Measurements from ENCODE around the gene GYG2.
"Not testable (repeated sequence)": the region's sequence is repeated elsewhere in the genome, so short reads cannot be mapped to it uniquely, and the experiment has no call there.

GYG2 gene

DNA sequence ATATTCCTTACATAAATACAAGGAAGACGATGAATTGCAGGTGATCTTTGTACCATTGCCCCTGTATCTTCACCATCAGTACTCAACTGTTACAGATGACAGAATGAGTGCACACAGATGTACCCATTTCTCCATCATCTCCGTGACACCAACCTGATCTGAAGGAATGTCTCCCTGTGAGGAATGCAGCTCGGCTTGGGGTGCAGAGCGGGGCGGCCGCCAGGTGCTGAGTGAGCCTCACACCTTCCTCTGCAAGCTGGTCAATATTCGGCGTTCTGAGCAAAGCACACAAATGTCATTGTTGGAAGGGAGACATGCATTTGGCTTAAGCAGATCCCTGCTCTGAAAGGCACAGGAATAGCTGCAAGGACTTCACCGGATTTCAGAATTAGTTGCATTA lies 93.0 kb downstream of the GYG2 start:
- TF ChIP-seq, protein P1, sequence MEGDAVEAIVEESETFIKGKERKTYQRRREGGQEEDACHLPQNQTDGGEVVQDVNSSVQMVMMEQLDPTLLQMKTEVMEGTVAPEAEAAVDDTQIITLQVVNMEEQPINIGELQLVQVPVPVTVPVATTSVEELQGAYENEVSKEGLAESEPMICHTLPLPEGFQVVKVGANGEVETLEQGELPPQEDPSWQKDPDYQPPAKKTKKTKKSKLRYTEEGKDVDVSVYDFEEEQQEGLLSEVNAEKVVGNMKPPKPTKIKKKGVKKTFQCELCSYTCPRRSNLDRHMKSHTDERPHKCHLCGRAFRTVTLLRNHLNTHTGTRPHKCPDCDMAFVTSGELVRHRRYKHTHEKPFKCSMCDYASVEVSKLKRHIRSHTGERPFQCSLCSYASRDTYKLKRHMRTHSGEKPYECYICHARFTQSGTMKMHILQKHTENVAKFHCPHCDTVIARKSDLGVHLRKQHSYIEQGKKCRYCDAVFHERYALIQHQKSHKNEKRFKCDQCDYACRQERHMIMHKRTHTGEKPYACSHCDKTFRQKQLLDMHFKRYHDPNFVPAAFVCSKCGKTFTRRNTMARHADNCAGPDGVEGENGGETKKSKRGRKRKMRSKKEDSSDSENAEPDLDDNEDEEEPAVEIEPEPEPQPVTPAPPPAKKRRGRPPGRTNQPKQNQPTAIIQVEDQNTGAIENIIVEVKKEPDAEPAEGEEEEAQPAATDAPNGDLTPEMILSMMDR (conservative IDR thresholded peaks at IDR 0.05; ENCODE audit: low read length) = no peak
- no peak for DNase-seq (ENCODE audit: low read depth)
- no peak overlapping the region for H3K4me3 ChIP-seq (ENCODE audit: low read length)

GRCh38 chrX:2924151-2924550 lies 95.4 kb downstream of the GYG2 start:
- no peak for DNase-seq (ENCODE audit: low read depth)
- TF ChIP-seq, protein P1 (conservative IDR thresholded peaks at IDR 0.05; ENCODE audit: low read length) = no peak

DNA sequence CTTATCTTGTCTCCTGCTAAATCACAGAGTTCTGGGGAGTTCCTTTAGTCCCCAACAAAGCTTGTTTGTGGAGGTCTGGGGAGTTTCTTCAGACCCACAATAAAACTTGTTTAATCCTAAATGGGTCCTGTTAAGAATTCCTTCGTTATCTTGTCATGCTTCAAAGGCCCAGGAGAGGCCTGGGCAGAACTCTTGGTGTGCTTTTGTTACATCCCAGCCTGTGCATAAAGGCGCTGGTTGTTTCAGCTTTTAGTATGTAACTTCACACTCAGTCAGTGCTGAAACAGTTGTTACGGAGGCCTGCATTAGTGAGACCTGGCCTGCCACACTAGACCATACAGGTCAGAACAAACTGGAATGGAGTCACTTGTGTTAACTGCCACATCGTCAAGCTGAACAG lies 97.5 kb downstream of the GYG2 start:
- H3K4me3 ChIP-seq (ENCODE audit: low read length); DNase-seq (ENCODE audit: low read depth): not testable (repeated sequence)

More at GRCh38 chrX:2924151-2924550, 95.4 kb downstream of the GYG2 start:
- H3K4me3 ChIP-seq (ENCODE audit: low read length) = no peak overlapping the region

DNA sequence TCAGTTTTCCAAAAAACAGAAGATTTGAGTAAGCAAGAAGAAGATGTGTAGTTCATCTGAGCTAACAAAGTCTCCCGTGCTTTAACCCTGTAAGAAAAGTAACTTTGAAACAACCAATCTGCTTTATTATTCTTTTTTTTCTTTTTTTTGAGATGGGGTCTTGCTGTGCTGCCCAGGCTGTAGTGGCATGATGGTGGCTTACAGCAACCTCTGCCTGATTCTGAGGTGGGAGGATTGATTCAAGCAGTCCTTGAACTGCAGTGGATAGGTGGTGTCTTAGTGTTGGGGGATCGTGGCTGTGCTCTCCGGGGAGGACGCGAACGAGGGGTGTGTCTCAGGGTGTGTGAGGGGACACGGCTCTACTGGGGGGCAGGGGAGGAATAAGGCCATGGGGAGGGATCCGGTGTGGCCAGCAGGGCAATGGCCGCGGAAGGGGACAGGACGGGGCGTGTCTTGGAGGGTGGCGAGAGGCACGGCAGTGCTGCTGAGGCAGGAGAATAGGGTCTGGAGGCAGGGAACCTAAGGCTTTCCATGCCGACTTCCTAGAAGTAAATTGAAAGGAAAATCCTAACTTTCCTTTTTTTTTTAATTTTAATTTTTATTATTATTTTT lies 98.0 kb downstream of the GYG2 start:
- TF ChIP-seq, protein P1 (conservative IDR thresholded peaks at IDR 0.05; ENCODE audit: low read length) = no peak
- no peak for DNase-seq (ENCODE audit: low read depth)
- no peak overlapping the region for H3K4me3 ChIP-seq (ENCODE audit: low read length)

DNA sequence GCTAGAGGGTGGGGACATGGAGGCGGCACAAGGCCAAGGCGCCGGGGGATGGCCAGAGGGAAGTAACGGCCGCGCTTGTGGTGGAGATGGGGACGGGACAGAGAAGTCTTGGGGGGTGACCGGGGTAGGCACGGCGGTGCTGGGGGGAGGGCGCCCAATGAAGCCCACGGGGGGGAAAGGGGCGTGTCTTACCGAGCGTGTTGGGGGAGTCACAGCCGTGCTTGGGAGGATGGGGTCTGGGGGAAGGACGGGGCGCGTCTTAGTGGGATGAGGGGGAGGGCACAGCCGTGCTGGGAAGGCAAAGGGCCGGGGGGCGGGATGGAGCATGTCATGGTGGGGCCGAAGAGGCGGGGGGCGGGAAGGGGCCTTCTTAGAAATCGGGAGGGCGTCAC lies 99.5 kb downstream of the GYG2 start:
- no peak for DNase-seq (ENCODE audit: low read depth)
- peak overlapping the region; percentile 68 for H3K4me3 ChIP-seq (ENCODE audit: low read length)
- TF ChIP-seq, protein P1 (conservative IDR thresholded peaks at IDR 0.05; ENCODE audit: low read length) = no peak

DNA sequence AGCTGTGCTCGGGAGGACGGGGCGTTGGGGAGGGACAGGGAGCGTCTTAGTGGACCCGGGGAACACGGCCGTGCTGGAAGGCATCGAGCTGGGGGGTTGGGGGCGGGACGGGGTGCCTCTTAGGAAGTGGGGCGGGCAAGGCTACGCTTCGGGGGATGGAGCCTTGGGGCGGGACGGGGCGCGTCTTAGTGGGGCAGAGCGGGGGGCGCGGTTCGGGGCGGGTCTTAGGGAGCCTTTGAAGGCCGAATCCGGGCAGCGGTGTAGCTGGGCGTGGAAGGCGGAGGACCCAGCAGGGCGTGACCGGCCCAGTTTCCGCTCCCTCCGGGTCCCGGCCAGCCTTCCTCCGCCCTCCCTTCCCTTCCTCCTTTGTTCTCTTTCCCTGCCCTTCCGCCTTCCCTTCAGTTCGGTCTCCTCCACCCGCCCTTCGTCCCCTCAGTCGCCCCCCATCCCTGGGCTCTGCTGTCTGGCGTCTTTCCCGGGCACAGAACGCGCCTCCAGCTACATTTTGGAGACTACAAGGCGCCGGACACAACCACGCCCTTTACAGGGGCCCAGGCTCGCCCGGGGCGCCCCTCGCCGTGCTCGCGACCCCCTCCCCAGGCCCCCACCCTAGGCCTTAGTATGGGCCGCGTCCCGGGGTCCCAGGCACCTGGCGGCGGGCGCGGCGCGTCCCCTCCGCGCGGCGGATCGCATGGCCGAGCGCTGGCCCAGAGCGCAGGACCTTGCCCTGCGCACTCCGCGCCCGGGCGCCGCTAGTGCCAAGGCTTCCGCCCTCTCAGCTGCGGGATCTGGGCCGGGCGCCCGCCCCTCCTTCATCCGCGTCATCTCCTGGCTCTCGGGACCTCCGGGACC lies 100.1 kb downstream of the GYG2 start, which contains the start of gene ARSD:
Gene ARSD, minus strand, starts transcription at position 757 of the 852 bp plus-strand sequence. Its CDS starts 64 bp downstream, at position 693.
- H3K4me3 ChIP-seq (ENCODE audit: low read length) = peak within 1 kb of the TSS; percentile 68
- TF ChIP-seq, protein P1 (conservative IDR thresholded peaks at IDR 0.05; ENCODE audit: low read length) = no peak
- peak; percentile 89 for DNase-seq (ENCODE audit: low read depth)

DNA sequence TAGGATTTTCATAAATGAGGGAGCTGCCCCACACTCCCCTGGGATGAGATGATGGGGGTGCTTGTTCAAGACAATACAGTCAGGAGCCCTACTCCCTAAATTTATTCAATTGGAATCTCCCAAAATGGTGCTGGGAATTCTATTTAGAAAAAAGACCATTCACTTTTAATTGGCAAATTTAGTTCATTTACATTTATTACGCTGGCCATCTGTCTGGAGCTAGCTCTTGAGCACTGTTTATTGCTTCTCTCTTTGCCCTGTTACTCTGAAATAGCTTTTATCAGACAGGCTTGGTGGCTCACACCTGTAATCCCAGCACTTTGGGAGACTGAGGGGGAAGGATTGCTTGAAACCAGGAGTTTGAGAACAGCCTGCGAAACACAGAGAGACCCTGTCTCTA lies 102.4 kb downstream of the GYG2 start:
- TF ChIP-seq, protein P1 (conservative IDR thresholded peaks at IDR 0.05; ENCODE audit: low read length) = no peak
- no peak overlapping the region for H3K4me3 ChIP-seq (ENCODE audit: low read length)
- no peak for DNase-seq (ENCODE audit: low read depth)
